NCI-H1436 (cell line): ENCODE results near the gene SGCD.

Experiments used
- DNase-seq: peaks from one replicate; lab custom pipeline; 2025; lab: John Stamatoyannopoulos, UW

The SGCD gene

DNA sequence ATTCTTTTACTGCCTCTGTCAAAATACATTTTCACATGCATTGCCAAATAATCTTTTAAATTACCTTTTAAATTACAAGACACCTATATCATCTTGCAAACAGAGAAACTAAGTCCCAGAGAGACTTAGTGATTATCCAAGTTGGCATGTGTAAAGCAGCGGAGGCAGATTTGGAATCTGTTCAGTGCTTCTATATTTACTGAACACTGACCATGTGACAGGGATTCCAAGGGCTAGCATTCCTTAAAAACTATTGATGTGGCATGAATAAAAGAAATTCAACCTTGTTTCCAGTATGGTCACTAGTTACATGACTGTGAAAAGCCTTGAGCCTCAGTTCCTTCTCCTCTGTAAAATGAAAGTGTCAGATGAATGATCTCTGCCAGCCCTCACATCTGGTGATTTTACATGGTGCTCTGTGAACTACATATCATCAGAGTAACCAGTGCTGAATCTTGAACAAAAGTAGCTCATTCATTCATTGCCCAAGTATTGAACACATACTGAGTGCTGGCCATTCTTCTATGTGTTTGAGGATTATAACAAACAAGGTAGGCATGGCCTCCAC, 451.3 kb downstream of the SGCD start:
- no peak for DNase-seq

DNA sequence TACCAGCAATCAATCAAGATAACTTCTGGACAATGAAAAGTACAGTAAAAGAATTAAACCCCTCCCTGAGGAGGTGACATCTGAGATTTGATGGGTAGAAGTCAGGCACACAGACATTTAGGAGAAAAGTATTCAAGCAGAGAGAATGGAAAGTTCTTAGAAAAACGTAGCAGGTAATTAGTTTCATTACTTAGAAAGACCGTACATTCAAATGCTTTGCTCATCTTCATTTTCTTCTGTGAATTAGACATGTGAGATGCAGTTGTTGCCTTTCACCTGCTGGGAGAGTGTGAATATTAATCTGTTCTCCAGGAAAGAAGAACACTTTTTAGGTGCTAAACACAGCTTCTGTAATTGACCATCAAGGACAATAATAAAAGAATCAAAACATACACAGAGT, 451.8 kb downstream of the SGCD start:
- no peak for DNase-seq

DNA sequence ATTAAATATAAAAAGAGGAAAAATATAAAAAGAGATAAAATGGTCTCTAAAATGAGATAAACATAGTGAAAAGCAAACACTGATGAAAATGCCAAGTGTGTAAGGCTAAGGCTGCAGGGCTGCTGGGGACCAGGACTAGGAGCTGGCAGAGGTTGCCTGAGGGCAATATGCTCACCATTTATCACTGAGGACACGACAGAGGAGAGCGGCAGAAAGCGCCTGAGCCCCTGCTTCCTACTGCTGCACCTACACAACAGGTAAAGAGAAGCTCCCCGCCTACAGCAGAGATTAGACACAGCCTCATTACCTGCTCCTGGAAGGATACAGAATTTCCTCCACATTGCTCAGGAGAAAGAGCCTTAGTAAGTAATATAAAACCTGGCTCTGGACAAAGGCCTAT, 452.5 kb downstream of the SGCD start:
- no peak for DNase-seq

DNA sequence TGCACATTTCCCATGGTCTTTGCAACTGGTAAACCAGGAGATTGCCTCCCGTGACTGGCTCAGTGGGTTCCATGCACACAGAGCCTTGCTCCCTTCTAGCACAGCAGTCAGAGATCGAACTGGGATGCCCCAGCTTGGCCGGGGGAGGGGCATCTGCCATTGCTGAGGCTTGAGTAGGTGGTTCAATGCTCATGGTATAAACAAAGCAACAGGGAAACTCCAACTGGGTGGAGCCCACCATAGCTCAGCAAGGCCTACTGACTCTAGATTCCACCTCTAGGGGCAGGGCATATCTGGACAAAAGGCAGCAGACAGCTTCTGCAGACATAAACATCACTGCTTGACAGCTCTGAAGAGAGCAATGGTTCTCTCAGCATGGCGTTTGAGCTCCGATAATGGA, 456.1 kb downstream of the SGCD start:
- DNase-seq = no peak

DNA sequence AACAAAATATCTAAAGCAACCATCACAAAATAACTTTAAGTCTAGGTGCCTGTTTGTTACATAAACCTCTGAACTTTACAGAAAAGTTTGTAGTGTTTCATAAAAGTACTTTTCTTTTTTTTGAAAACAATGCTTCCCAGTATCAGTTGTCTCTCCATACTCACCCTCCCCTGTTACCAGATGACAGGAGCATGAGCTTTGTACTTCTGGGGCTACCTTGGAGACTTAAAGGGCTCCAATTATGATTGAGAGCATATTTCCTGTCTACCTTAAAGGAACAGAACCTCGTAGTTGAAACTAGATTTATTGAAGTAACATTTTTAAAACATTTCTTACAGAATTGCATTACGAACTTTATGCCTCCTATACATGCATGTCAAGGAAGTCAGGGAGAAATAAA, 467.7 kb downstream of the SGCD start:
- DNase-seq = peak; percentile 29

DNA sequence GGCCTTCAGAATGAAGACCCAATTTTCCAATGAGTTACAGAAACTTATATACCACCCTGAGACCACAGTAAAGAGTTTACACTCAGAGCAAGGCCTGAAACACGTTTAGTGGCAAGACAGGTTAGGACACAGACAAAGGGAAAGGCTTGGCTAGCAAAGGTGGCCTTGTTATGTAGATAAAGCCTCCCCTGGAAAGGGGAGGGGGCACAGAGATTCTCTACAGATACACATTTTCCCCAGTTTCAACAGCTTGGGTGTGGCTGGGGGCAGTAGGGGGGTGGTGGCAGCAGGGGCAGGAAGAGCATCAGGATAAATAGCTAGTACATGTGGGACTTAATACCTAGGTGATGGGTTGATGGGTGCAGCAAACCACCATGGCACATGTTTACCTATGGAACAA, 471.2 kb downstream of the SGCD start:
- no peak for DNase-seq

DNA sequence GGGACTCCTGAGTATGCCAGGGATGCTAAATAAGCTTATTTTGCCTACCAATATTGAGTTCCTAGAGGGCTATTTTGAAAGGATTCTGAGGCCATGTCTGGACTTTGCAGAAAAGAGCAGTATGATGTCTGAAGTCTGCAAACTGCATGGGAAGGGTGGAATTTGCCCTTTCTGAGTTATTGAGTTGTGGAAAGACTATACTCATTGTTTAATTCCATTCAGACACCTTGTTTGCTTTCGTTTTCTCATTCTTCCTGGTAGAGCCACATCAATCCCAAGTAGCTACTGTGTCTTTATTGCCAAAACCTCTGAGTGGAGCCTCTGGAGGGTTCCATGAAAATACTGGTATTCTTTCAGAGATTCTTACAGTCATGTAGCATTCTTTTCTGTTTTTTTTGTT, 472.2 kb downstream of the SGCD start:
- no peak for DNase-seq

DNA sequence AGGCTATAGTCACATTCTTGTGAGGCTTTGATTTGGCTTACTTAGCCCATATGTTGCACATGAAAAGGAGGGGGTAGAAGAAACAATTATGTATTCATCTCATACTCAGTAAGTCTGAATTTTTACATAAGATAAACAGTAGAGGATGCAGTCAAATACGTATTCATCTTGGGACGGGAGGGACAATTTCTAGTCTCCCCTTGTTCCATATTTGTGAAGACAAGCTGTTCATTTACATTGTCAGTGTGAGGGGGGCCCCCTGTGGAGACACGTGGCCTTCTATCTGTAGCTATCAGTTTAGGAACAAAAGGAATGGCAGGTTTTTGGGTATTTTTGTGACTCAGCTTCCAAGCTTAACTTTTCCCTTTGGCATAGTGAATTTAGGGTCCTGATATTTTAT, 474.0 kb downstream of the SGCD start:
- no peak for DNase-seq

DNA sequence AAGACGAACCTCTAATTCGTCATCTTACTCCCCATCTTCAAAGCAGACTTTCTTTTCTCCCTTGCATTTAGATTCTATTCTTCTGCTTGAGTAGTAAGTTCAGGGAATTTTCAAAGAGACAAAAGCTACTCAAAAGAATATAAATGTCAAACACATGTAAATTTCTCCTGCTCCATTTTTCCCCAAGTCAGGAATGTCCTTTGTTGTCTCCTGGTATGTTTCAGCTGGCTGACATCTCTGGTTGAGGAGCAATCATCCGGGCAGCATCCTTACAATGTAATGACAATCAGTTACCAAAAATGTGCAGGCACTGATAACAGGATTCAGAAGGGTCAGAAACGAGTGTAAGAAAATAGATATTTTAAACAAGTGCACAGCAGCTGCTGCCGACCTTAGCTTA, 475.5 kb downstream of the SGCD start:
- no peak for DNase-seq

DNA sequence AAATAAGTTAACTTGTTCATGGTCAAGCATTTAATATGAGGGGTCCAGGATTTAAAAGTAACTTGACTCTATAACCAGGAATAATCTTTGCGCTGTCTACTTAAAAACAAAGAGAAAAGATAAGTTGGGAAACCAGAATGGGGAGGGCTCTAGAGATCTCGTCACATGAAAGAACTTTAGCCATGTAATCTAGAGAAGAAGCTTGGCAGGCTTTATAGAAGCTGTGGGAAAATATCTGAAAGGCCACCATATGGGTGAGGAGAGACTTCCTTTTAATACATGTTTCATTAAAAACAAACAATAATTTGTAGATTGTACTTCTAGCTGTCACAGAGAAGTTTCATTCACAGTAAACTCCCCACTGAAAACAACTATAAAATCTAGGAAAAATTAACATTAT, 476.4 kb downstream of the SGCD start:
- no peak for DNase-seq

DNA sequence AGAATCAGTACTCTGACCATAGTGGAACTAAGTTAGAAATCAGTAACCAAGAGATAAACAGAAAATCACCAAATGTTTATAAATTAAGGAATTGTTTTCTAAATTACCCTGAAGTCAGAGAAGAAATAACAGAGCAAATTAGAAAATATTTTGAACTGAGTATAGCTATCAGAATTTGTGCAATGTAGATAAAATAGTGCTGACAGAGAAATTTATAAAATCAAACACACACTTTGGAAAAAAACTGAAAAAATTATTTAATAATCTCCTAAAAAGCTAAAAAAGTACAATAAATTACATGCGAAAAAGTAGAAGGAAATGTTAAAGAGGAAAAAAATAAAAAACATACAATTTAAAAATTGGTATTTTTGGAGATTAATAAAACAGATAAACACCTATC, 486.0 kb downstream of the SGCD start:
- no peak for DNase-seq

DNA sequence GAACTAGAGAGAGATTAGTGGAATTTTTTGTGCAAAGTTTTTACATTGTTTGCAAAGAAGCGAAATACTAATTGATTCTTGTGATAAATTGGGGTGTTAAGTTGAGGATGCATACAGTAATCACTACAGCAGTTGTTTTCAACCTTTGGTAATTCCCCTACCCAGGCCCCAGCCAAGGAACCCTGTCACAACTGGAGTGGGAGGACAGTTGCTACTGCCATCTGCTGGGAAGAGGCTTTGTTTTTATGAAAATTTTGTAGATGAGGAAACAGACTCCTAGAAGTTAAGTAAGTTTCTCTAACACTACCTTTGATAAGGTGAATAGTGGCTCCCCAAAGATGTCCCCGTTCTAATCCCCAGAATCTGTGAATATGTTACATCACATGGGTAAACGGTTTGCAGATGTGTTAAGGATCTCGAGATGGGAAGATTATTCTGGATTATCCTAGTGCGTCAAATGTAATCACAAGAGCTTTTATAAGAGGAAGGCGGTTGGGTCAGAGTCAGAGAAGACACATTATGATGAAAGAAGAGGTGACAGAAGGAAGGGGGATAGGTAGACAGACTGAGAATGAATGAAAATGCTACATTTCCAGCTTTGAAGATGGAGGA, 489.1 kb downstream of the SGCD start:
- DNase-seq = no peak
